ENCODE data around the gene R3HDM4. TPM values are rescaled to one million over a fixed set of nuclear protein-coding genes. Genes with fewer than 3 reads are reported as not detected.

Gene R3HDM4
- total and polyA plus RNA-seq, 9 of the 15 experiments (the other 6 are each of a cell fraction or from before 2014, with no cell fraction given) = 3.2 to 154 (median 59.0) TPM

GRCh38 chr19:925087-925525 is 12.1 kb upstream of the R3HDM4 start (continued):
- TF ChIP-seq COPS2 (conservative IDR thresholded peaks at IDR 0.05) (no peak), NEUROD1 (IDR thresholded peaks at IDR 0.05; ENCODE audit: borderline replicate concordance, low read depth, low read length, partially characterized antibody) (no peak), ZSCAN32 (CRISPR knock-in tag; IDR thresholded peaks at IDR 0.05) (no peak), CHAMP1 (IDR thresholded peaks at IDR 0.05) (no peak), CHD7 (IDR thresholded peaks at IDR 0.05; ENCODE audit: low read depth, low read length) (no peak), MNT (conservative IDR thresholded peaks at IDR 0.05) (peak; percentile 88 to 91), MCM7 (IDR thresholded peaks at IDR 0.05) (no peak), ZNF253 (CRISPR knock-in tag; conservative IDR thresholded peaks at IDR 0.05) (no peak), GTF2A2 (tag; IDR thresholded peaks at IDR 0.05) (no peak), CBX3 (IDR thresholded peaks at IDR 0.05; ENCODE audit: borderline replicate concordance in 1 of 2, low read length in 2 of 2) (no peak; a peak in 1 of 3 replicates), EZH2 (IDR thresholded peaks at IDR 0.05; ENCODE audit: borderline replicate concordance, low read depth, low read length) (no peak), E2F4 (CRISPR knock-in tag; IDR thresholded peaks at IDR 0.05; ENCODE audit: low read depth) (no peak)

Measured in K562 (cell line).